ENCODE measurements around the gene PTDSS2. TPM values are rescaled to one million over a fixed set of nuclear protein-coding genes. Genes with fewer than 3 reads are reported as not detected.

Gene PTDSS2
- total RNA-seq, 1 donor from 2014 or later, result 31.1 TPM

DNA sequence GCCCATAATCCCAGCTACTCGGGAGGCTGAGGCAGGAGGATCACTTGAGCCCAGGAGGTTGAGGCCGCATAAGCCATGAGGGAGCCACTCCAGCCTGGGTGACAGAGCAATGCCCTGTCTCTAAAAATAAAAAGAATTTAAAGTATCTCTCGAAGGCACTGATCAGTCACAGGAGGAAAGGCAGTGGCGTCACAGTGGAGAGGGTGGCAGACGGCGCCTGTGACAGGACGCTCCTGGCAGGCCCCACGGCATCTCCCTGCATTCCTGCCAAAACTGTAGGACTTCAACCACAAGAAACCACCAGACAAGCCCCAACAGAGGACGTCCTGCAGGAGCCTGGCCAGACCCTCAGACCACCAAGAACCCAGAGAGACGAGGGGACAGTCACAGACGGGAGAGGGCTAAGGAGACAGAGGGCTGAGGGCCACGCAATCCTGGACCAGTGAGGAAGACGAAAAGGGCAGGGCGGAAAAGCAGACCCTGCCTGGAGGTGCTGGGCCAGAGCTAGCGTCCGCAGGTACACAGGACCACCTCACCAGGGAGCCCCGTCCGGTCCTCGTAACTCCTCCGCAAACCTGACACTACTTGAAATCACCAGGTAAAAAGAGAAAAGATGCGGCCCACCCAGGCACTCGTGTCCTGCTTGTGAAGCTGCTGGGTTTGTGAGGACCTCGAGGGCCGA lies 51.1 kb downstream of the PTDSS2 start:
- Histone ChIP-seq H3K36me3 (peaks cover 60% of the 10 kb centered on the region), H3K4me3 (no peak overlapping the region), H3K9me3 (no peaks in the 10 kb centered on the region), H3K27me3 (no peaks in the 10 kb centered on the region), H3K27ac (no peak overlapping the region), H3K4me1 (peaks cover 38% of the 10 kb centered on the region)
- TF ChIP-seq, protein P1, sequence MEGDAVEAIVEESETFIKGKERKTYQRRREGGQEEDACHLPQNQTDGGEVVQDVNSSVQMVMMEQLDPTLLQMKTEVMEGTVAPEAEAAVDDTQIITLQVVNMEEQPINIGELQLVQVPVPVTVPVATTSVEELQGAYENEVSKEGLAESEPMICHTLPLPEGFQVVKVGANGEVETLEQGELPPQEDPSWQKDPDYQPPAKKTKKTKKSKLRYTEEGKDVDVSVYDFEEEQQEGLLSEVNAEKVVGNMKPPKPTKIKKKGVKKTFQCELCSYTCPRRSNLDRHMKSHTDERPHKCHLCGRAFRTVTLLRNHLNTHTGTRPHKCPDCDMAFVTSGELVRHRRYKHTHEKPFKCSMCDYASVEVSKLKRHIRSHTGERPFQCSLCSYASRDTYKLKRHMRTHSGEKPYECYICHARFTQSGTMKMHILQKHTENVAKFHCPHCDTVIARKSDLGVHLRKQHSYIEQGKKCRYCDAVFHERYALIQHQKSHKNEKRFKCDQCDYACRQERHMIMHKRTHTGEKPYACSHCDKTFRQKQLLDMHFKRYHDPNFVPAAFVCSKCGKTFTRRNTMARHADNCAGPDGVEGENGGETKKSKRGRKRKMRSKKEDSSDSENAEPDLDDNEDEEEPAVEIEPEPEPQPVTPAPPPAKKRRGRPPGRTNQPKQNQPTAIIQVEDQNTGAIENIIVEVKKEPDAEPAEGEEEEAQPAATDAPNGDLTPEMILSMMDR (IDR thresholded peaks at IDR 0.05), result no peak
- DNase-seq, result no peak
- intact Hi-C loops (cut with DNase I), result no loop called here
- no peak for ATAC-seq

DNA sequence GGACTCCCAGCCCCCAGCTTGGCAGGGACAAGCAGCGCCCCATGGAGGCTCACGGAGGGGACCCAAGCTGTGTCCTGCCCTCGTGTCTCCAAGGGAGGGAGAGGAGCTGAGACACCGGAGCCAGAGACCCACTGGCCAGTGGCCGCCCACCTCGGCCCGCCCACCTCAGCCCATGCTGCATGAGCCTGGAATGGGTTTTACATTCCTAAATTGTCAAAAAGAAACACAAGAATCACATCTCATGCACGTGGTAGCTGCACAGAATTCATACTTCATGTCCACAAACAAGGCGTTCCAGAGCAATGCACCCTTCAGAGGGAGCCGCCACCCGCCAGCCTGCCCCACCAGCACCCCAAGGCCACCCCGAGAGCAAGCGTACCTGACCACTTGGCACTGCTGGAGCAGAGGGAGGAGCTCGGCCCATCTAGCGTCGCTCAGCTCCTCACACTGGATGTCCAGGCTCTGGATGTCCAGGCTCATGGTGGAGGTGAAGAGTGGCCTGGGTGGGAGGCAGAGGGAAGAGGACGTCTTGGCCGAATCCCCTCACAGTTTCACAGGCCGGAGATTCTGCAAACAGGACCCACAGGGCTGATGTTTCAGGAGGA lies 51.7 kb downstream of the PTDSS2 start:
- Histone ChIP-seq H3K36me3 (peaks cover 54% of the 10 kb centered on the region), H3K4me1 (peaks cover 38% of the 10 kb centered on the region), H3K27ac (no peak overlapping the region), H3K9me3 (no peaks in the 10 kb centered on the region), H3K27me3 (no peaks in the 10 kb centered on the region), H3K4me3 (no peak overlapping the region)
- ATAC-seq, result no peak
- TF ChIP-seq, protein P1 (IDR thresholded peaks at IDR 0.05), result no peak
- intact Hi-C loops (cut with DNase I), result no loop called here
- no peak for DNase-seq

DNA sequence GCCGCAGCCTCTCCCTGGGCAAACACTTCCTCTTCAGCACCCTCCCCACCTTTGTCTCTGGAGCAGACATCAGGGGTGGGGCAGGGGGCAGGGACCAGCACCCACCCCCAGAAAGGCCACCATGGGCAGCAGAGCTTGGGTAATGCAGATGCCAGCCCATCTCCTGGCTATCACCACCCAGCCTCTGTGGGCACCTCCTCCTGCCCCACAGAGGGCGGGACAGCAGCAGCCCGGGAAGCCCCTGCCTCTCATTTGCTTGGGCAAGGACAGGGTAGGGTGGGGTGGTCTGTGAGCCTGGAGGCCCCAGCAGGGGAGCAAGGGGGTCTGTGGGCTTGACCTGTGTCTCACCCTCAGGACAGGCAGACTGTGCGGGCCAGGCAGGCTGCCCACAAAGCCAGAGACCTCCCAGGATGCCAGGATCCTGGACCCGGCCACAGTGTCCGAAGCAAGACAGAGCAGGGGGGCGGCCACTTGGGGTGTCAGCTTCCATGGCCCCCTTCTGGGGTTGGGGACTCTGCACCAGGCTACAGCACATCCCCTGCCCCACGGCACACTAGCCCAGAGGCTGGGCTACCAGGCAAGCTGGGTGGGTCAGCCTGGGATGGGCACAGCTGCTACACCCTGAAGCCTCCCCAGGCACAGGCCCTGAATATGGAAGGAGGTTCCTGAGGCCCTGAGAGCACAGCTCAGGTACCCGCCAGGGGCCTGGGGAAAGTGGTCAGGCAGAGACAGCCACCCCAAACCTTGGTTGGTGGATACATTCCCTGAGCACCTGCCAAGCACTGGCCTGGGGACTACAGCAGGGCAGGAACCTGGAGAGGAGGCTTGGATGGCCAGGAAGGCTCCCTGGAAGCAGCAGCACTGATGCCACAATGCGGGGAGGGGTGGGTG lies 52.5 kb downstream of the PTDSS2 start:
- ATAC-seq (no peak), DNase-seq (no peak)
- TF ChIP-seq, protein P1 (IDR thresholded peaks at IDR 0.05), result no peak
- H3K4me3 ChIP-seq, result peak overlapping the region; percentile 88
- H3K4me1 ChIP-seq, result peaks cover 39% of the 10 kb centered on the region
- H3K27me3 ChIP-seq, result no peaks in the 10 kb centered on the region
- intact Hi-C loops (cut with DNase I), result no loop called here
- H3K27ac ChIP-seq, result peak overlapping the region; percentile 87
- peaks cover 46% of the 10 kb centered on the region for H3K36me3 ChIP-seq
- no peaks in the 10 kb centered on the region for H3K9me3 ChIP-seq

DNA sequence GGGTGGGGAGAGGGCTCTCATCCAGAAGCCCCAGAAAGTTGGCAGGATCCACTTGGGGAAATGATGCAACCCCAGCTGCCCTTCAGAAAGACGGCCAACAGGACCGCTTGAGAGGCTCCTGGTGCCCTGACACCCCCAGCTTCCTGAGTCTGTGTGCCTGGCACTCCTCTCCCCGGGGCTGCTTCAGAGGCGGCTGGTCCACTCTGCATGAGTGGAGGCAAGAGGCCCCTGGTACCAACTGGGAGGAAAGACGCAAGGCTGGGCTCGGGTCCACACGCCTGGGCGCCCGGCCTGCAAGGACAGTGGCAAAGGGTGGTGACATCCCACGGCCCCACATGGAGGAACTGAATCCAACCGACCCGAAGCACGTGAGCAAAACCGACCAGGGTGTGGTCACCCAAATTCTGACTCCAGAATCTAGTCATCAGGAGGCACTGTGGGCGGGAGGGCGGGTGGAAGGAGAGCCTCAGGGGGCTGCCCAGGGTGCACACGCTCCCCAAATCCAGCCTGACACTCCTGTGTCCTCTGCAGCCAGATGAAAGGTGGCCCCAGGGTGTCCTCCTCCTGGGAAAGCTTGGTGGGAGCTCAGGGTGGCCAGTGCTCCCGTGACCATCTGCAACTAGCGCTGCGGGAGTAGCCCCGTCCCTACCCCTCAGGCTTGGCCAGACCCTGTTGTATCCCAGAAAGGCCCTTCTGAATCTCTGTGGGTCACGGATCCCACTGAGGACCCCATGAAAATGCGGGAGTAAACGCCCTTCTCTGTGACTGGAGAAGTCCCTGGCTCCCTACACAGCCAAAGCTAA lies 53.3 kb downstream of the PTDSS2 start:
- DNase-seq, result peak; percentile 87
- Histone ChIP-seq H3K4me3 (peak overlapping the region; percentile 88), H3K36me3 (peaks cover 38% of the 10 kb centered on the region), H3K4me1 (peaks cover 46% of the 10 kb centered on the region), H3K9me3 (no peaks in the 10 kb centered on the region), H3K27ac (peak overlapping the region; percentile 87), H3K27me3 (no peaks in the 10 kb centered on the region)
- TF ChIP-seq, protein P1 (IDR thresholded peaks at IDR 0.05), result no peak
- peak; percentile 4 for ATAC-seq
- intact Hi-C loops (cut with DNase I), result no loop called here
